Pancreas (tissue), 10 donors: ENCODE data around the gene AVEN. TPM values are rescaled to one million over a fixed set of nuclear protein-coding genes. Genes with fewer than 3 reads are reported as not detected.

ENCODE experiments used
- ATAC-seq, 4 donors: fragments of 200-7000 bp; cut with Tn5 transposase; one replicate each; pipeline versions ENCODE4 v1.8.0 to v1.9.1; 2020; ENCODE audit warnings: mild to moderate bottlenecking in 4 of 4, moderate library complexity in 4 of 4
- DNase-seq, 6 donors: peaks; one replicate each; pipeline ENCODE4 v3.0.0-alpha.2; 2020
- FAIRE-seq: peaks from 2 replicates; lab custom pipeline; 2012; peaks lifted over from hg19 to GRCh38; lab: Jason Lieb, UNC
- H3K27ac ChIP-seq, 4 donors: fragments of 200-600 bp; sonication (generic); 1 replicate in 3 of 4; 2 replicates in 1 of 4; pipeline versions ENCODE4 v1.5.0 to v1.8.0; 2020
- H3K27me3 ChIP-seq, 4 donors: fragments of 200-600 bp; one replicate each; pipeline ENCODE4 v1.8.0; 2021
- H3K36me3 ChIP-seq, 3 donors: fragments of 200-600 bp; sonication (generic) in 1 of 3; one replicate each; pipeline versions ENCODE4 v1.5.0 to v1.8.0; 2020 to 2021
- H3K4me1 ChIP-seq, 3 donors: fragments of 200-600 bp; one replicate each; pipeline ENCODE4 v1.8.0; 2021
- H3K4me3 ChIP-seq, 4 donors: fragments of 200-600 bp; sonication (generic) in 2 of 4; one replicate each; pipeline versions ENCODE4 v1.5.0 to v1.8.0; 2020 to 2021
- H3K9me3 ChIP-seq, 4 donors: fragments of 200-600 bp; one replicate each; pipeline ENCODE4 v1.8.0; 2021
- CTCF ChIP-seq, 4 donors: fragments of 200-600 bp; sonication (generic) in 3 of 4; IDR thresholded peaks; one replicate each; pipeline versions ENCODE4 v1.5.0 to v1.8.0; 2021; ENCODE audit warnings: antibody characterized with exemption in 4 of 4
- WGBS, 2 donors: extraction: QIAGEN DNeasy Blood & Tissue Kit; methylation state at CpG; one replicate each; pipeline ENCODE4 v1.1.7; 2013; 5-methylcytosine and 5-hydroxymethylcytosine counted together
- intact Hi-C, 3 donors: fragments of 100-400 bp; cut with DNase I; formaldehyde crosslinking; loops; one replicate each; pipeline versions ENCODE4 v1.11.1 to v1.14.2; 2022
- polyA plus RNA-seq, 2 donors: library from polyadenylated mRNA; stranded (reverse); fragments of 200-250 nt; gene quantifications; one replicate each; pipeline ENCODE4 v1.2.3, GENCODE V29; 2013
- total RNA-seq, 6 donors: library from RNA; stranded (reverse); fragmentation: NEBNext Ultra II Directional in 4 of 6; extraction: Animal tissue kit (Norgen Biotek cat#: 25700) in 4 of 6; gene quantifications; one replicate each; pipeline versions ENCODE4 v1.2.1 to v1.2.4, GENCODE V29; 2021 to 2023
- donor health status: healthy with polysubstance abuse.
- donor health status: DM: no; HTN: no; CAD: no; lungs with moderate emphysema.
- donor health status: DM: no; HTN: no; CAD: no.
- donor health status: control.
- donor health status: control.
- donor health status: Bipolar disorder and iron deficiency.
- donor health status: DM: yes; HTN: yes; CAD: no.
- donor health status: DM: no; HTN: no; CAD: no.
- donor health status: DM: no; HTN: no; CAD: no.
- donor health status: DM: yes; HTN: yes; CAD: no.

Gene AVEN
- total and polyA plus RNA-seq, 8 donors: 5.9 to 13.9 (median 9.6) TPM

DNA sequence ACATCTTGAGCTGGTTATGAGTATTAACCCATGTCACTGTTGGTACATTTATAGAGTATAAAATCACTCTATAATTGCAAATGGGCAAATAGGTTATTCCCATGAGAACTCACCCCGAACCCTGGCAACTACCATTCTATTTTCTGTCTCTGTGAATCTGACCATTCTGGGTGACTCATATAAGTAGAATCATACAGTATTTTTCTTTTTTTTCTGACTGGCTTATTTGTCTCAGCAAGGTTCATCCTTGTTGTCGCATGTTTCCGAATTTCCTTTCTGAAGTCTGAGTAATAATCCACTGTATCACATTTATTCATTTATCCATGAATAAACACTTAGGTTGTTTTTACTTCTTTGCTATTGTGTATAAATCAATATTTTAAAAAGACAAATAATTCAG is 130.6 kb downstream of the AVEN start:
- ATAC-seq: no peak
- DNase-seq: no peak
- intact Hi-C loops: no loop called here
- no peaks in the 10 kb centered on the region for H3K4me1 ChIP-seq
- H3K27me3 ChIP-seq: no peaks in the 10 kb centered on the region
- 84 to 91% methylated on average over 3 of the region's 3 CpGs for WGBS, 2 donors
- H3K9me3 ChIP-seq: no peaks in the 10 kb centered on the region
- no peak for TF ChIP-seq CTCF (IDR thresholded peaks at IDR 0.05)
- no peak for FAIRE-seq
- no peak overlapping the region for H3K27ac ChIP-seq
- H3K4me3 ChIP-seq: no peak overlapping the region
- H3K36me3 ChIP-seq: no peaks in the 10 kb centered on the region

DNA sequence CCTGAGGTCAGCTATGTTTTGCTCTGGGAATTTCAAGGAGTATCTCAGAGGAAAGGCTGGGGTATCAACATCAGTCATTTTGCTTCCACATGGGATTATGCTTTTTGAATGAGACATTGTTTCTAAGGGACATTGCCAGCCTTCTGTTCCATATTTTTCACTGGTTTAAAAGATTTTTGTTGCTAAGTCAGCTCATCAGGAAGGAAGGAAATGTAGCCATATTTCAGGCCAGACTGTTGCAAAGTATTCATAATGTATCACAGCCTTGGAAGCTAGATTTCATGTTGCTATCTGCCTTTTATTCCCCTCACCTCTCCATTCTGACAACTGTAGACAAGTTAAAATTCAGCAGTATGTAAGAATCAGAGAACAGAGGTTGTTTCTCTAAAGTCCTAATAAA is 131.7 kb downstream of the AVEN start:
- no peaks in the 10 kb centered on the region for H3K4me1 ChIP-seq
- no peak for FAIRE-seq
- no peak overlapping the region for H3K4me3 ChIP-seq
- intact Hi-C loops: no loop called here
- H3K27me3 ChIP-seq: no peaks in the 10 kb centered on the region
- TF ChIP-seq CTCF (IDR thresholded peaks at IDR 0.05): no peak
- no peak overlapping the region for H3K27ac ChIP-seq
- DNase-seq: no peak
- no peaks in the 10 kb centered on the region for H3K9me3 ChIP-seq
- ATAC-seq: no peak
- H3K36me3 ChIP-seq: no peaks in the 10 kb centered on the region

- no peak overlapping the region for H3K4me3 ChIP-seq
- no peaks in the 10 kb centered on the region for H3K4me1 ChIP-seq
- FAIRE-seq: no peak
- H3K27me3 ChIP-seq: no peaks in the 10 kb centered on the region
- no peak for DNase-seq
- H3K36me3 ChIP-seq: no peaks in the 10 kb centered on the region
- ATAC-seq: no peak
- TF ChIP-seq CTCF (IDR thresholded peaks at IDR 0.05): no peak
- no peak overlapping the region for H3K27ac ChIP-seq
- H3K9me3 ChIP-seq: no peaks in the 10 kb centered on the region
- intact Hi-C loops: no loop called here
- WGBS, 2 donors: 91 to 95% methylated on average over 2 of the region's 2 CpGs
These were observed 135.3 kb downstream of the AVEN start for GRCh38 chr15:33903661-33904060.

DNA sequence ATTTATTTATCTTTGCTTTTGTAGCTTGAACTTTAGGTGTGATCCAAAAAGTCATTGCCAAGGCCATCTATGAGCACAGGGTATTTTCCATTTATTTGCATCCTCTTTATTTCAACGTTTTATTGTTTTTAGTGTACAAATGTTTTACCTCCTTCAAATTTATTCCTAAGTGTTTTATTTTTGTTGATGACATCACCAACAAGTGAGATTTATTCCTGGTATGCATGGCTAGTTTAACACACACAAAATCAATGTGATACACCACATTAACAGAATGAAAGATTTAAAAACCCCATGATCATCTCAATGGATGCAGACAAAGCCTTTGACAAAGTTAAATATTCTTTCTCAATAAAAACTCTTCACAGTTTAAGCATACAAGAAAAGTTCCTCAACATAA is 137.0 kb downstream of the AVEN start:
- H3K27ac ChIP-seq: no peak overlapping the region
- 0% methylated on average over 1 of the region's 1 CpG for WGBS, 2 donors
- H3K27me3 ChIP-seq: no peaks in the 10 kb centered on the region
- DNase-seq: no peak
- no peaks in the 10 kb centered on the region for H3K9me3 ChIP-seq
- no peak for FAIRE-seq
- no peak for ATAC-seq
- no peaks in the 10 kb centered on the region for H3K4me1 ChIP-seq
- TF ChIP-seq CTCF (IDR thresholded peaks at IDR 0.05): no peak
- intact Hi-C loops: no loop called here
- no peak overlapping the region for H3K4me3 ChIP-seq
- no peaks in the 10 kb centered on the region for H3K36me3 ChIP-seq

GRCh38 chr15:33894193-33894592 is 144.8 kb downstream of the AVEN start:
- H3K4me1 ChIP-seq: no peaks in the 10 kb centered on the region
- ATAC-seq: no peak
- no peaks in the 10 kb centered on the region for H3K9me3 ChIP-seq
- no peaks in the 10 kb centered on the region for H3K27me3 ChIP-seq
- H3K36me3 ChIP-seq: no peaks in the 10 kb centered on the region
- intact Hi-C loops: no loop called here
- WGBS, 2 donors: 93 to 99% methylated on average over 6 of the region's 6 CpGs
- H3K4me3 ChIP-seq: no peak overlapping the region
- FAIRE-seq: no peak
- TF ChIP-seq CTCF (IDR thresholded peaks at IDR 0.05): no peak
- H3K27ac ChIP-seq: no peak overlapping the region
- DNase-seq: no peak
